K562 (cell line): Measurements from ENCODE around the gene ANO7. TPM values are rescaled to one million over a fixed set of nuclear protein-coding genes. Genes with fewer than 3 reads are reported as not detected.
A peak's percentile ranks its signal among the peaks of the same experiment; 100 is the strongest.

Experiments
- BRCA1 ChIP-seq, 2 experiments: fragments of 450-650 bp in 1 of 2; sonication (generic) in 1 of 2; formaldehyde crosslinking in 1 of 2; IDR thresholded peaks; 2 replicates each; pipeline versions ENCODE4 v1.5.0 to v1.6.1; 2017 to 2020; ENCODE audit warnings: mild to moderate bottlenecking in 1 of 2, missing genetic modification reagents in 1 of 2
- CBX1 ChIP-seq: sonication (generic); IDR thresholded peaks from 2 replicates; pipeline ENCODE4 v1.6.1; 2016; ENCODE audit warnings: antibody characterized with exemption, low read depth, mild to moderate bottlenecking
- CEBPB ChIP-seq: fragments of 450-650 bp; IDR thresholded peaks from 2 replicates; pipeline ENCODE4 v1.6.1; 2016; ENCODE audit warnings: missing genetic modification characterization, missing compliant biosample characterization
- CUX1 ChIP-seq: fragments of 200-800 bp; sonication (Bioruptor generic); IDR thresholded peaks from 2 replicates; pipeline ENCODE4 v1.6.1; 2016; ENCODE audit warnings: missing genetic modification characterization, missing compliant biosample characterization
- DIDO1 ChIP-seq: fragments of 450-650 bp; IDR thresholded peaks from 2 replicates; pipeline ENCODE4 v1.6.1; 2016; ENCODE audit warnings: low read depth, missing biosample characterization, missing genetic modification characterization
- ELF2 ChIP-seq: fragments of 250-450 bp; sonication (Bioruptor Pico); IDR thresholded peaks from 2 replicates; pipeline ENCODE4 v1.5.0; 2021; ENCODE audit warnings: mild to moderate bottlenecking
- EP300 ChIP-seq: IDR thresholded peaks from 2 replicates; pipeline ENCODE4 v1.6.1; 2012; ENCODE audit warnings: low read length, improper control_type of control experiment
- ETV6 ChIP-seq, 3 experiments: fragments of 150-350 bp in 1 of 3; sonication (generic) in 1 of 3; formaldehyde crosslinking in 1 of 3; IDR thresholded peaks; 2 replicates each; pipeline versions ENCODE4 v1.6.1 to v1.8.0; 2014 to 2022; ENCODE audit warnings: borderline replicate concordance in 2 of 3, low read depth in 2 of 3, antibody characterized with exemption in 1 of 3, low read length in 1 of 3, mild to moderate bottlenecking in 1 of 3, missing genetic modification reagents in 1 of 3
- JUND ChIP-seq, 2 experiments: IDR thresholded peaks; 2 replicates in 1 of 2; 3 replicates in 1 of 2; pipeline ENCODE4 v1.6.1; 2011; ENCODE audit warnings: borderline replicate concordance in 2 of 2, low read depth in 2 of 2, low read length in 2 of 2, improper control_type of control experiment in 1 of 2, missing biosample characterization in 1 of 2, missing genetic modification characterization in 1 of 2, missing genetic modification reagents in 1 of 2
- KAT7 ChIP-seq: sonication (generic); formaldehyde crosslinking; IDR thresholded peaks from 2 replicates; pipeline ENCODE4 v1.8.0; 2022; ENCODE audit warnings: missing genetic modification reagents, mild to moderate bottlenecking, borderline replicate concordance
- KDM5B ChIP-seq: fragments of 200-600 bp; sonication (generic); IDR thresholded peaks from 2 replicates; pipeline ENCODE4 v1.6.1; 2012; ENCODE audit warnings: low read depth, mild to moderate bottlenecking, moderate library complexity, low read length, control low read depth, inconsistent platforms; ENCODE audit not compliant: insufficient replicate concordance
- MLLT1 ChIP-seq, 2 experiments: fragments of 450-650 bp; IDR thresholded peaks; 2 replicates each; pipeline ENCODE4 v1.6.1; 2016
- PCBP1 ChIP-seq: fragments of 200-400 bp; formaldehyde crosslinking; IDR thresholded peaks from 2 replicates; pipeline ENCODE4 v1.6.1; 2018; ENCODE audit warnings: mild to moderate bottlenecking, low read depth, low read length; ENCODE audit not compliant: poor library complexity, severe bottlenecking
- SNRNP70 ChIP-seq: fragments of 200-400 bp; formaldehyde crosslinking; optimal IDR thresholded peaks from 2 replicates; pipeline ENCODE3; 2017; ENCODE audit warnings: low read depth, low read length
- TAF7 ChIP-seq: fragments of 450-650 bp; IDR thresholded peaks from 2 replicates; pipeline ENCODE4 v1.6.1; 2016; ENCODE audit warnings: missing genetic modification characterization, missing compliant biosample characterization
- TCF7L2 ChIP-seq: fragments of 150-350 bp; IDR thresholded peaks from 2 replicates; pipeline ENCODE4 v1.6.1; 2016; ENCODE audit warnings: low read depth, mild to moderate bottlenecking, low read length, moderate library complexity
- ZBTB33 ChIP-seq: sonication (generic); formaldehyde crosslinking; IDR thresholded peaks from 2 replicates; pipeline ENCODE4 v1.8.1; 2023; ENCODE audit warnings: mild to moderate bottlenecking, missing genetic modification reagents
- ZFPM2 ChIP-seq: fragments of 250-450 bp; sonication (Bioruptor Pico); IDR thresholded peaks from 2 replicates; pipeline ENCODE4 v1.5.1; 2022; ENCODE audit warnings: mild to moderate bottlenecking
- polyA plus RNA-seq, 8 experiments: library from polyadenylated mRNA; depleted of rRNA in 4 of 8; stranded (reverse) in 5 of 8; unstranded in 3 of 8; fragments of >200 nt; fragmentation: Nextera tagmentation in 2 of 8; fragmentation: Illumina TruSeq in 1 of 8; extraction: Ambion mirVana in 2 of 8; extraction: Trizol in 1 of 8; gene quantifications; 2 replicates each; pipeline versions ENCODE4 v1.2.1 to v1.2.3, GENCODE V29; 2011 to 2014; ENCODE audit warnings: inconsistent platforms in 1 of 8, missing spikeins in 1 of 8
- total RNA-seq, 7 experiments: library from RNA; depleted of rRNA in 6 of 7; stranded (reverse); fragments of >200 nt in 6 of 7; fragmentation: Illumina TruSeq in 2 of 7; extraction: Trizol in 2 of 7; gene quantifications; 2 replicates each; pipeline versions ENCODE4 v1.2.1 to v1.2.3, GENCODE V29; 2011 to 2021; ENCODE audit warnings: low replicate concordance in 1 of 7

Gene ANO7
- total and polyA plus RNA-seq, 9 of the 15 experiments (the other 6 are each of a cell fraction or from before 2014, with no cell fraction given): 0.28 to 5.1 (median 1.1) TPM

GRCh38 chr2:241149925-241150659 lies 38.4 kb upstream of the ANO7 start, which contains the start of gene PPP1R7 (continued):
- no peak for TF ChIP-seq TCF7L2
- TF ChIP-seq TAF7 (tag): no peak
- TF ChIP-seq ZBTB33 (CRISPR knock-in tag): no peak
- TF ChIP-seq DIDO1 (tag): no peak
- TF ChIP-seq EP300: no peak
- TF ChIP-seq ZFPM2 (CRISPR knock-in tag): no peak
- no peak for TF ChIP-seq BRCA1 (IDR thresholded peaks at IDR 0.05)
- no peak for TF ChIP-seq BRCA1 (CRISPR knock-in tag; IDR thresholded peaks at IDR 0.05)
- TF ChIP-seq SNRNP70: no peak
- TF ChIP-seq MLLT1 (IDR thresholded peaks at IDR 0.05): no peak
- TF ChIP-seq ETV6 (IDR thresholded peaks at IDR 0.05; ENCODE audit: borderline replicate concordance in 1 of 2, low read depth in 2 of 2, low read length in 1 of 2): no peak
- no peak for TF ChIP-seq ETV6 (CRISPR knock-in tag; IDR thresholded peaks at IDR 0.05; ENCODE audit: borderline replicate concordance)
- TF ChIP-seq CBX1: no peak
- no peak for TF ChIP-seq KAT7 (CRISPR knock-in tag)
- no peak for TF ChIP-seq CUX1 (CRISPR knock-in tag)
- TF ChIP-seq PCBP1: no peak
- peak; percentile 60 for TF ChIP-seq KDM5B
- TF ChIP-seq CEBPB (tag): no peak
- no peak for TF ChIP-seq JUND (IDR thresholded peaks at IDR 0.05; ENCODE audit: borderline replicate concordance, low read depth, low read length)
- TF ChIP-seq JUND (tag; IDR thresholded peaks at IDR 0.05; ENCODE audit: borderline replicate concordance, low read depth, low read length): no peak
- no peak for TF ChIP-seq ELF2 (CRISPR knock-in tag)
